GM19035 (cell line): Measurements from ENCODE around the gene RITA1.

Experiments used
- ATAC-seq: cut with Tn5 transposase; IDR thresholded peaks from one replicate; pipeline ENCODE4 v1.9.1; 2021; ENCODE audit not compliant: unreplicated experiment

Gene RITA1

GRCh38 chr12:113173081-113173698 lies 12.3 kb upstream of the RITA1 start:
- ATAC-seq: no peak

- no peak for ATAC-seq
Measured at GRCh38 chr12:113174461-113175384, 10.8 kb upstream of the RITA1 start.

- no peak for ATAC-seq
Measured at GRCh38 chr12:113179023-113179422, 6.5 kb upstream of the RITA1 start.

GRCh38 chr12:113180333-113180732 lies 5.2 kb upstream of the RITA1 start:
- ATAC-seq: no peak

- no peak for ATAC-seq
Measured at GRCh38 chr12:113181975-113182374, 3.5 kb upstream of the RITA1 start.

GRCh38 chr12:113183030-113183589 lies 2.4 kb upstream of the RITA1 start:
- ATAC-seq: no peak

- ATAC-seq: peak; percentile 55
Measured at GRCh38 chr12:113184098-113184899, 1.2 kb upstream of the RITA1 start.

GRCh38 chr12:113184900-113185179 lies 681 bp upstream of the RITA1 start:
- peak; percentile 80 for ATAC-seq

- no peak for ATAC-seq
Measured at GRCh38 chr12:113186033-113186365, 478 bp downstream of the RITA1 start.

- no peak for ATAC-seq
Measured at GRCh38 chr12:113186666-113187325, 1.3 kb downstream of the RITA1 start.

GRCh38 chr12:113189361-113189760 lies 3.8 kb downstream of the RITA1 start:
- ATAC-seq: no peak

GRCh38 chr12:113190761-113191160 lies 5.2 kb downstream of the RITA1 start:
- no peak for ATAC-seq

- no peak for ATAC-seq
Measured at GRCh38 chr12:113191227-113191626, 5.7 kb downstream of the RITA1 start.

- ATAC-seq: no peak
Measured at GRCh38 chr12:113194971-113195391, 9.5 kb downstream of the RITA1 start.

GRCh38 chr12:113195598-113195997 lies 10.1 kb downstream of the RITA1 start:
- no peak for ATAC-seq

- ATAC-seq: no peak
Measured at GRCh38 chr12:113196582-113196981, 11.1 kb downstream of the RITA1 start.

- ATAC-seq: peak; percentile 74
Measured at GRCh38 chr12:113196990-113197389, 11.5 kb downstream of the RITA1 start.

GRCh38 chr12:113197518-113198077 lies 12.1 kb downstream of the RITA1 start:
- no peak for ATAC-seq

GRCh38 chr12:113198296-113198695 lies 12.8 kb downstream of the RITA1 start:
- ATAC-seq: no peak

GRCh38 chr12:113200021-113200797 lies 14.7 kb downstream of the RITA1 start:
- no peak for ATAC-seq
